Activated CD4-positive, CD25-positive, alpha-beta regulatory T cell (primary cell): ENCODE measurements around the gene OLFML2B.

Experiments used
- DNase-seq, 4 experiments: peaks; one replicate each; lab custom pipeline; 2025; lab: John Stamatoyannopoulos, UW

The OLFML2B gene

DNA sequence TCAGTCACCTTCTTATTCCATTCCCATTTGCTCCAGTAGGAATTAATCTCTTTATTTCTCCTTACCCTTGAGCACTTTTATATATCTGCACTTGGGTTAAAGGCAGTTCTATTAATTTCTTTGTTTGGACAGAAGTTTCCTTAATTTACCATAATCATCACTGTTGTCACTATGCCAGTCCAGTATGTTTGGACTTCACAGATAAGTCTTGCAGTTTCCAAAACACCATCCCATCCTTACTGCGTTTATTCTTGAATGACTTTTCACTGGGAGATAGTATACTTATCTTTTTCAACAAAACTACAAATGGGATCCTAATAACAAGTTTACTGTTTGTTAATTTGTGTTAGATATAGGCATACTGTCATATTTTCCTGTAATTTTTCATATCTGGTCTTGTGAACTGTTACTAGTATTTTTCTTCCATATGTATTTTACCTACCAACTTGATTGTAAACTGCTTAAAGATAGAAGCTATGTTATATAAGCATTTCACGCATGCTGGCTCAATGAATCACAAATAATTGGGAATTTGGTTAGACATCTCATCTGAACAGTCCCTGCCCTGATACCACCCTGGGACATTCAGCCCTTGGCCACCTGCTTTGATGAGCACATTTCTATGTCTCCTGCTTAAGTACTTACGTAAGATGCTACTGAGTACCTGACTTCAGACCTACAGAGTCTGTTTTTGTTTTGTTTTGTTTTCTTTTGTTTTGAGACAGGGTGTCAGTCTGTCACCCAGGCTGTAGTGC is 78.2 kb downstream of the OLFML2B start:
- no peak for DNase-seq

DNA sequence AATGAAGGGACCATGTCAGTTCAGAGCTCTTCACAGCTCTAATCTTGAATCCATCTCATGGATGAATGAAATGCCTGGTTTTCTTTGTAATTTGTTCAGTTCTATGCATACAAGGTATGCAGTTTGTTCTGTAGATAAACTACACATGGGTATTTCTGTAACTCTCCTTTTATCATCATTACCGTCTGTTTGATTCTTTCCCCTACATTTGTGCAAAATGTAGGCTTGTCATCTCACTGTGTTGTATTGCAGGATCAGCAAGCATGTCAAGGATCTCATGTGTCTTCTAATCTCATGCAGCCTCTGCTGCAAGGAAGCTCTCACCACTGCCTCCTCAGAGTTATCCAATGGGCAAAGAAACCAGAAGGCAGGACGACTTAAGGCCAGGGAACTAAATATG is 79.3 kb downstream of the OLFML2B start:
- no peak for DNase-seq

DNA sequence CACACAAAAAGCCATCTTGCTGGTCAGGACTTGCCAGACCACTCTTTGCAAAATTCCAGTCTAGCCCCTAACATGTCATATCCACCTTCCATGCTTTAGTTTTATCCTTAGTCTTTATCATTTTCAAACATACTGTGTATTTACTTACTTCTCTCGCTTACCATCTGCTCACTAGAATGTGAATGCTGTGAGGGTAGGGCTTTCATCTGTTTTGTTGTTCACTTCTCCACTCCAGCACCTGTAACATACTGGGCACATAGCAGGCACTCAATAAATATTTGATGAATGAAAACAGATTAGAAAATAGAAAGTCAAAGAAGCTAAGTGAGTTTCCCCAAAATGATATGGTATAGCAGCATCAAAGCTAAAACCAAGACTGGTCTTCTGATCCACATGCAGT is 79.9 kb downstream of the OLFML2B start:
- no peak for DNase-seq

DNA sequence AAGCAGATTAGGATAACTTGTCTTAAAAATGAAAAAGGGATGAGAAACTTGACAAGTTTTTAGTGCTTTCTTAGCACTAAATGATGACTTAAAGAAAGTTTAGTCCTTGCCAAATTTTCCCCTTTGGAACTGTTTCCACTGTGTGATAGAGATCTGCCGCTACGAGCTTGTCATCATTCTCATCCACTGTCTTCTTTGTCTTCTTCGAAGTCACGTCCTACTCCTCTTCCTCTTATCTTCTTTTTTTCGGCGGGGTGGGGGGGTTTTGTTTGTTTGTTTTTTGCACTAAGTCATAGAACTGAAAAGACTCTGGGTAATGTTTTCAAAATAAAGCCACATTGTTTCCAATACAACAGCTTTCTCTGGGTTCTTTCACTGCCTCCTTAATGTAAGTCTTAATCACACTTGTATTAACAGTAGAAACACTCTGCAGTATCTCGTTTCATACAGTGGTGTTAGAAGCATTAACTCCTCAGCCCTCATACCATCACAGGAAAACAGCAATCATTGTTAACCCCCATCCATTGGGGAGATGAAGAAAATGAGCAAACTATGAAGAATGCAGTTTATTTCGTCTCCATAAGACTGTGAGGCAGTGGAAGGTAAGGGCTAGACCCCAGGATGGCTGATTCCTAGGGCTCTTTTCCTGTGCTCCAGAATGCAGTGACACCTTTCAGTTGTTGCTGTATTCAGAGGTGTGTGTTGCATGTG is 81.8 kb downstream of the OLFML2B start:
- no peak for DNase-seq

DNA sequence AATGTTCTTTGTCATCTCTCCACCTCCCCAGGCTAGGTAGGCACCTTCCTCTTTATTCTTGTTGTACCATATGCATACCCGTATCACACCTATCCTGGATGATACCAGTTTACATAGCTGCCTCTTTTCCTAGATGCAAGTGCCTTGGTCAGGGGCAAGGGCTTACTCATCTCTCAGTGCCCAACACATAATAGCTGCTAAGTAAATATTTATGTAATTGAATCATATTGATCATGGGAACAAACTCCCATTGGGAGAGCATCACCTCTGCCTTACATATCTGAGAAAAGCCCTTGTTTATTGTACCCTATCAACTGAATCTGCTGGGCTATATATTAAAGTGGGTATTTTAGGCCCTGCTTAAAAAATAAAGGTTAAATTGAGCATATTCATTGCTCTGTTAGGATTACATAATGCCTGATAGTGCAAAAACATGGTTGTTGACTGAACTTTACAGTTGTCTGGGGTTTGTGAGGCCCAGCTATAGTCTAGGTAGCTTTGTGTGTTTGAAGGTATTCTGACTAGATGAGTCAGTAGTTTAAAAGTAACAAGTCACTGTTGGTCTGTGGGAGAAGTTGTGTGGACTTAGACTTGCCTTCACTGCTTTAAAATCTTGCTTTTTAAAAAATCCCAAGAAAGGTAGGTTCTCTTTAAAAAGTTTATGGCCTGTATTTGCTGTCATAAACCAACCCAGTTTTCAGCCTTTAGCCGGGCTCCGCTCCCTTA is 82.6 kb downstream of the OLFML2B start:
- no peak for DNase-seq

DNA sequence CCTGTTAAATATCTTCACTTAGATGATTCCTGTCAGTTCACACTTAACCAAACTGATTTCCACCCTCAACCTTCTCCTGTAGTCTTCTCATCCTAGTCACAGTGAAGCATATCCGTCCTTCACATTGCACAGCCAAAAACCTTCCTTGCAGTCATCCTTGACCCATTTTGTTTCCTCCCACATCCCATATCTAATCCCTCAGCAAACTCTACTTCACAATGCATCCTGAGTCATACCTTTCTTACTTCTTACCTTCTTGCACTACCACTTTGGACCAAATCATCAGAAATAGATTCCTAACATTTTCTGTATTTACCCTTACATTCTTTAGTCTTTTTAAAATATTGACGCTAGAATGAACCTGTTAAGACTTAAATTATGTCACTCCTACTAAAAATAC is 86.9 kb downstream of the OLFML2B start:
- DNase-seq, result no peak

DNA sequence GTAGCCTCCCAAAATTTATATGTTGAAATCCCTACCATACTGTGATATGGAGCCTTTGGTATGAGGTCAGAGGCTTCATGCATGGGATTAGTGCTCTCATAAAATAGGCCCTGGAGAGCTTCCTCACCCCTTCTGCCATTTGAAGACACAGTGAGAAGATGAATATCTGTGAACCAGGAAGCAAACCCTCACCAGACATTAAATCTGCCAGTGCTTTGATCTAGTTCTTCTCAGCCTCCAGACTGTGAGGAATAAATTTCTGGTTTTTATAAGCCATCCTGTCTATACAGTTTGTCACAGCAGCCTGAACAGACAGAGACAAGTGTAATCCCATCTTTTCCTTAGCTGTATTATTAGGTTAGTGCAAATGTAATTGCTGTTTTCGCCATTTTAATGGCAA is 88.4 kb downstream of the OLFML2B start:
- DNase-seq, result no peak

DNA sequence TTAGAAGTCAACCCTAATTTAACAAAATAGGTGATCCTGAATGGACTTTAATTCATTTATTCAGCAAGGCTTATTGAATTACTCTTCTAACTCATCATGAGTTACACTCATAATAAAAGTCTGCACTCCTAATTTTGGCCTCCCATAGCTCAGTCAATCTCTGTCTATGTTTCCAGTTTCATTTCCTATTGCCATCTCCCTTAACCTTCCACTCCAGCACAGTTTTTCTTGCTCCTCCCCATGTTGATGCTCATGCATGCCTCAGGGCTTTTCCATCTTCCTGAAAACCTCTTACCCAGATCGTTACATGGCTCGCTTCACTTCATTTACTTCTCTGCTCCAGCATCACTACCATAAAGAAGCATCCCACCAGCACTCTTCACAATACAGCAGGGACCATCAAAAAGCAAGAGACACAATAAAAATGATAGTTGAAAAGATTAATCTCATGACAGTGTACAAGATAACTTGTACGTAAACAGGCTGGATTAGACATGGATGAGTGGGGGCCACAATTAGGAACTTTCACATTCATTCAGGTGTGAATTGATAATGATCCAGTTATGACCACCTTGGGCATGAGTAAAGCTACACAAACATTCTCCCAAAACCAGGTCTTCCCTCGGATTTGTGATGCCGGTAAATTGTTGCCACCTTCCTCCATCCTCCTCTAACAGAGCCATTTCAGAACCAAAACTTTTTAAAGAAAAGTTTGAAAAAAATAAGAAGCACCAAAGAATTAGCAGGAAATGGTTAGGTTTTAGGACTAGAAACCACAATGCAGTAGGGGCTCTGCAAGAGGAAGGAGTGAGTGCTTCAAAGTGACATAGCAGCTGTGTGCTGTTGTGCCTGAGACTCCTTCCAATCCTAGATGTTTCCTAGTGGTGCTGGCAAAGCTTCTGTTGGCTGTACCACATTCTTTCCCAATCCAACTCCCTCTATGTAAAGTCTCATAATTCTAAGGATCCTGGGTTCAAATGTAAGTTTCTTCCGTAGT is 89.8 kb downstream of the OLFML2B start:
- DNase-seq, result no peak
